HG02870 (cell line): ENCODE measurements around the gene CTIF.
"Not testable (repeated sequence)": the region's sequence is repeated elsewhere in the genome, so short reads cannot be mapped to it uniquely, and the experiment has no call there.

Experiments used
- ATAC-seq: cut with Tn5 transposase; IDR thresholded peaks from one replicate; pipeline ENCODE4 v1.9.1; 2021; ENCODE audit warnings: mild to moderate bottlenecking, moderate library complexity; ENCODE audit not compliant: unreplicated experiment

Gene CTIF

DNA sequence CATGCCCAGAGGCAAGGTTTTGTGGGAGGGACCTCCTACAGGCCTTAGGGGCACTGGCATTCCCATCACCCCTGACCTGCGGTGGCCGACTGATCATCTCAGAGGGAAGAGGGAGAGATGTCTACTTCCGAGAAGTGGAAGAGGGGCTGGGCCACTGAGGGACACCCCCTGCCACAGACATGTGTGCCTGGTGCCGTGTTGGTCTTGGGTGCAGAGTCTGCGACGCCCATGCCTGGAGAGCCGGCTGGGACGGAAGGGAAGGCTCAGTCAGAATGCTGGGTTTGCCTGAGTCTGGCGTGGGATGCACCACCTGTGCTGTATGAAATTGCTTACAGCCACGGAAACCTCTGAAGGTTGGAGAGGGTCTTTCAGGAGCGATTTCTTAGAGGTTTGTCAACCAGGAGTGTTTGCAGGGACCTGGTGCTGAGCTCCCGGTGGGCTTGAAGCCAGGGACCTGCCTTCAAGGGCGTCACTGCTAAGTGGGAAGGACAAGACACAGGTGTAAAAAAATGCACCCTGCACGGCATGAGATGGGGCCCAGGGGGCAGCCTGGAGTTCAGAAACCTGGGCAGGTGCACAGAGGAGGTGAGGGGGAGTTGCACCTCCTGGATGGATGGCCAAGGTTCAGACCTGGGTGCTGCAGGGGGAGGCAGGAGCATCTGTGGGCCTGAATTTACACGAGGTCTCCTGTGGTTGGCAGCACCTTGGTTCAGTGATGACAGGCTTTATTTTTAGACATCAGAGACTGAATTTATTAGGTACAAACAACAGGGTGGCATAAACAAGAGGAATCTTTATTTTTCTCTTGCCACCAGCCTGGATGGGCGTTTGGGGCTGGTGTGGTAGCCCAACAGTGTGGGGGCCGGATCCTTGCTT is 100.3 kb downstream of the CTIF start:
- no peak for ATAC-seq

DNA sequence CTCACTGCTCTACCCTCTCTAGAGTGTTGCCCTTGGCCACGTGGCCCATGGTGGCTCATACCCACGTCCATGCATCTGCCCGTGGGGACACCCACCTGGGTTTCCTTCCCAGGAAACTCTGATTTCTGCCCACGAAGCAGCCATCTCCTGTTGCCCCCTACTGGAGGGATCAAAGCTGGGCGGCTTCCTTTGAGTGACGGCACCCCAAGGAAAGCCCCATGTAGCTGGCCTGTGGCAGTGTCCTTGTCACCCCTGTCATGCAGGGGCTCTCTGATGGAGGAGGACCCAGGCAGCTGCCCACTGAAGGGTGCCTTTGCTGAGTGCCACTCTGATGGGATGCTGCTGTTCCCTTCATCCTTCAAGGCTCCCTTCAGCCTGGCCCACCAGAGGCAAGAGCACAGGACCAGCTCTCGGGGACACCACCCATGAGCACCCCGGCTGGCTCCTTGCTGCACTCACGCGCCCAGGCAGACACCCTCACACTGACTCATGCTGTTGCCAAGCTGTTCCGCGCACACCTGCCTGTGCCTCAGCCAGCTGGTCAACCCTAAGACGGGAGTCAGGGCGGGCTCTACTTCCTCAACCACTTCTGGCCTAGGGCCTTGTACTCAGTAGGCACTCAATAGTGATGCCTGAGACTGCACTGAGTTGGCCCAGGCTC is 101.1 kb downstream of the CTIF start:
- ATAC-seq = no peak

DNA sequence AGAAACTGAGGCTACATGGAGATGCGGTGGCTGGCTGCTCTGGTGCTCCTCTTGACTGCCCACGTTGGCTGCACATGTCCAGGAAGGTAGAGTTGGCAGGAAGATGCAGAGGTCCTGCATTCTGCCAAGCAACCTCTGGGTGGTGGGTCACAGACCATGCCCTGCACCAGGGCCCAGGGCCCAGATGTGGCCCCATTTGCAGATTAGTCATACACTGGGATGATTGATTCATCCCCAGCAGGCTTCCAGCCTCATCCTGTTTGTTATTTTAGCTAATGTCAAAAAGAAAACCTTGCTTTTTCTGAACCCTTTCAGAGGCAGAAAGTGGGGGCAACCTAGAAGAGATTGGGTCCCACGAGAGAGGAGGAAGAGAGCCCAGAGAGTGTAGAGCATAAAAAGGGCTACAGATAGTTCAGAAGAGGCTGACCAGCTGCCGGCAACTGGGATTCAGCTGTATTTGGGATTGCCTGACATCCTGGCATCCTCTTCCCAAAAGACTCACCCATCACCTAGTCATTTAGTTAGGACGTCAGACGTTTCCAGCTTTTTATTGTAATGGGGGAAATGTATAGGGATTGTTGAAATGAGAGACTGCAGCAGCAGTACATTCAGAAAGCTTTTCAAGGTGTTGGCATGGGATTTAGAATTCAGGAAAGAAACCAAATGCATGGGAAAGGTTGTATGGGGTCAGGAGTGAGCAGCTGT is 101.9 kb downstream of the CTIF start:
- no peak for ATAC-seq

DNA sequence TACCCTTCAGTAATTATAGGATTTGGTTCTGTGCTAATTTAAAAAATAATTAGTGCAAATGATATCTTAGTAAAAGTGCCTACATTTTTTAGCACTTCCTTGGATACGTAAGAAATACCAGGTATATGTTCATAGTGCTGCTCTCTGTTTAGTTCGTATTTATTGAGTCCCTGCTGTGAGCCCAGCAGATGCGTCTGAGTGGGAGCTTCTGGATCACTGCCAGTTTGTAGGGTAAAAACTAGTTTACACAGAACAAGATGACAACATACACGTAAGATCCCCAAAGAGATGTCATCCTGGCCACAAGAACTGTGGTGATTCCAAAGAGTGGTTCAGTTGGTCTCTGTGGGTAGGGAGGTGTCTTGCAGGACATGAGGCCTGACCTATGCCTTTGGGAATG is 103.2 kb downstream of the CTIF start:
- no peak for ATAC-seq

DNA sequence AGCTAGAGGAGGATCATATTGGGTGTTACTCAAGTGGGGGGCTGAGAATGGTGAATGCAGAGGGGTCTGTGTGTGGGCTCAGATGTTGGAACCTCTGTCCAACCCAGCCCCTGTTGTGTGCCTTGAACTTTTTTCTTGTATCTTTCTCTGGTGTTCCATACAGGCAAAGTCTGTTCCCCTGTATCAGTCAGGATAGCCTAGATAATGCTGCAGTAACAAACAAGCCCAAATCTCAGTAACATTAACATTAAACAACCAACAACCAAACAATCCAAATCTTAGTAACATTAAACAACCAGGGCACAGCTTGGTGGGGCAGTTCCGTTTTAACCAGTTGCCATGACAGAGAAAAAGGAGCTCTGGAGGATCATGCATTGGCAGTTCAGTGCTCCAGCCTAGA is 103.7 kb downstream of the CTIF start:
- no peak for ATAC-seq

DNA sequence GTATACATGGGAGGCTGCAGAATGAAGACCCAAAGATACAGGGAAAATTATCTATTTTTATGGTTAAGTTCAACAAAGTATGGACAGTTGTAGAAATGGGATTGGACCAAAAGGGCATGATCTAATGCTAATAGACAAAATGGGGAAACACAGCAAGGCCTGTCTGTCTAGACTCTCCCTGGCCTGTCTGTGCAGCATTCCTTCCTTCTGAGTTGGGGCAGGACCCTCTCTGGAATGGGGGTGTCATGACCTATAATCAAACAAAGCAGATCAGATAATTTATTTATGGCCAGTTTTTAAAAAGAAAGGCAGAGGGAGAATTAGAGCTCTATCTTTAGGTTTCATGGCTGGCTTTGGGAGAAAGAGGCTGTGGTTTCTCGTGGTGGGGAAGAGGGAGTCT is 104.4 kb downstream of the CTIF start:
- ATAC-seq = no peak

DNA sequence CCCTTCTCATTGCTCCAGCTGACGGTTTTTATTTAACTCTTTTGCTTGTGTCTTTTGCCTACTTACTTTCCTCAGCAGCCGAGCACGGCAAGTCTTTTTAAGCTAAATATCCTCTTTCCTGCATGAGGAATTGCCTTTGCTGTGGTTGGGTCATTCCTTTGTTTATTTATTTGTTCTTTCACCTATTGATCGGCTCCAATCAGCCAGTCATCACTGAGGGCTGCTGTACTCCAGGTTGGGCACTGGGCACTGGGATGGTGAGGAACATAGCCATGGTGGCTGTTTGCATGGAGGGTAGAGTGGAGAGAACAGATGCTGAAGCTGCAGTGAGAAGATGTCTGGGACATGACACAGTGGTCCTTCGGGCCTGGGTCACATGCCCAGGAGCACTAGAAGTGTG is 105.2 kb downstream of the CTIF start:
- ATAC-seq = no peak

DNA sequence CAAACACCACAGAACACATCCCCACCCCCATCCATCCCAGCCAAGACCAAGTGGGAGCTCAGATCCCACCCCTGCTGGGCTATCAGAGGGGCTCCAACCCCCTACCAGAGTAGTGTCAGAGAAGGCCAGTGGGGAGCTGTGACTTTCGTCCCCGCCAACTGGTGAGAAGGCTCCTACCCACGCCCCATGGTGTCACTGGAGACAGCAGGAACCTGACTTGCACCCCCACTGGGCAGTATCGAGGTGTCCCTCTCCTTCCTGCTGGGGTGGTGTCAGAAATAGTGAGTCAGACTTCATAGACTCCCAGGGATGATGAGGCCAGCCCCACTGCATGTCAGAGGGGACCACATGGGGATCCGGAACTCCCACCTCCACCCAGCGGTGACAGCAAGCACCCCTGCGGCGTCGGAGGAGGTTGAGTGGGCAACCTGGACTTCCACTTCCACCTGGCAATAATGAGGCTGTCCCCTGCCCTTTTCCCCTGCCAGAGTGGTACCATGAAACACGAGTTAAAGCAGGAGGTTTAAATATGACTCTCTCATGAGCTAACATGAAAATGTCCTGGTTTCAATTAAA is 106.7 kb downstream of the CTIF start:
- ATAC-seq = no peak

DNA sequence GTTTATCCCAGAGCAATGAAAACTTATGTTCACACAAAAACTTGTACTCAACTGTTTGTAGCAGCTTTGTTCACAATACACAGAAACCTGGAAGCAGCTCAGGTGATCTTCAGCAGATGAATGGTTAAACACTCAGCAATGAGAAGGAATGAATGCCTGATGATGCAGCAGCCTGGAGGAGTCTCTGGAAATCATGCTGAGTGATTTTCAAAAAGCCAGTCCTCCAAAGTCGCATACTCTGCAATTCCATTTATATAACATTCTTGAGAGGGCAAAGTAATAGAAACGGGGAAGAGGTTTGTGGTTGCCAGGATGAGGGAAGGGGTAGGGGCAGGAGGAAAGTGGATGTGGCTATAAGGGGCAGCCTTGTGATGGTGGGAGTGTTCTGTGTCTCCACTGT is 108.1 kb downstream of the CTIF start:
- ATAC-seq = no peak

DNA sequence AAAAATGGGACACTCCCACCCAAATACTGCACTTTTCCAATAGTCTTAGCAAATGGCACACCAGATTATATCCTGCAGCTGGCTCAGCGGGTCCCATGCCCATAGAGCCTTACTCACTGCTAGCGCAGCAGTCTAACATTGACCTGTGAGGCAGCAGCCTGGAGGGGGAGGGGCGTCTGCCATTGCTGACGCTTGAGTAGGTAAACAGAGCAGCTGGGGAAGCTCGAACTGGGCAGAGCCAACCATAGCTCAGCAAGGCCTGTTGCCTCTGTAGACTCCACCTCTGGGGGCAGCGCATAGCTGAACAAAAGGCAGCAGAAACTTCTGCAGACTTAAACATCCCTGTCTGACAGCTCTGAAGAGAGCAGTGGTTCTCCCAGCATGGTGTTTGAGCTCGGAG is 110.4 kb downstream of the CTIF start:
- ATAC-seq = no peak

DNA sequence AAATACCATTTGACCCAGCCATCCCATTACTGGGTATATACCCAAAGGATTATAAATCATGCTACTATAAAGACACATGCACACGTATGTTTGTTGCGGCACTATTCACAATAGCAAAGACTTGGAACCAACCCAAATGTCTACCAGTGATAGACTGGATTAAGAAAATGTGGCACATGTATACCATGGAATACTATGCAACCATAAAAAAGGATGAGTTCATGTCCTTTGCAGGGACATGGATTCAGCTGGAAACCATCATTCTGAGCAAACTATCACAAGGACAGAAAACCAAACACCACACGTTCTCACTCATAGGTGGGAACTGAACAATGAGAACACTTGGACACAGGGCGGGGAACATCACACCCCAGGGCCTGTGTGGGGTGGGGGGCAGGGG is 115.8 kb downstream of the CTIF start:
- not testable (repeated sequence) for ATAC-seq

DNA sequence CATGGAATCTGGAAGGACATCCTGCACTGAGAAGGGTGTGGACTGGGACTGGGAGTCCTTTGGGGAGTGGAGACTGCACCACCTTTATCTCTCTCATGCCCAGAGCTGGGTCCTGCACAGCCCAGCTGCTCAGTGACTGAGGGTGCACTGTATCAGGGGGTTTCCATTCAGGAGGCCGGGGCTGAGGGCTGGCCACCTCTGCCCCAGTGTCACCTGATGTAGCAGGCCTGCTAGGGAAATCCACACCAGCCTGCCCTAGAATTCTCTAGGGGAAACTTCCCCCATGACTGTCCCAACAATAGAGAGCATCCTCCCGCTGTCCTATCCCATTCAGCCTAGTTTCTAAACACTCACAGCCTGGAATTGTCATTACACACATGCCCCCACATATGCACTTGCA is 116.7 kb downstream of the CTIF start:
- no peak for ATAC-seq

DNA sequence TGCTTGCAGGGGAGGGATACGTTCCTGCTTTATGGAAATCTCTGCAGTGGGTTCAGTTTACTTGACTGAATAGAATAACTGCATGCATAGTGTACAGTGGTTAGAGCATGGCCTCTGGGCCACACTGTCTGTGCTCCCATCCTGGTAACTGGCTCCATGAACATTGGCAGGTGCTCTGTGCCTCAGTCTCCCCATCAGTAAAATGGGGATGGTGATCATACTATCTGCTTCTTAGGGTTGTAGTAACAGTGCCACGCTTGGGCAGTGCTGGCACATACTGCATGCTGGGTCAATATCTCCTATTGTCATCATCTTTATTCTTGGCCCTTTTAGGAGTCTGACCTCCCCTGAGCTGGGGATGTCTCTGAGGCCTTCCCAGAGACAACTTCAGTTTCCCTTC is 117.3 kb downstream of the CTIF start:
- no peak for ATAC-seq

DNA sequence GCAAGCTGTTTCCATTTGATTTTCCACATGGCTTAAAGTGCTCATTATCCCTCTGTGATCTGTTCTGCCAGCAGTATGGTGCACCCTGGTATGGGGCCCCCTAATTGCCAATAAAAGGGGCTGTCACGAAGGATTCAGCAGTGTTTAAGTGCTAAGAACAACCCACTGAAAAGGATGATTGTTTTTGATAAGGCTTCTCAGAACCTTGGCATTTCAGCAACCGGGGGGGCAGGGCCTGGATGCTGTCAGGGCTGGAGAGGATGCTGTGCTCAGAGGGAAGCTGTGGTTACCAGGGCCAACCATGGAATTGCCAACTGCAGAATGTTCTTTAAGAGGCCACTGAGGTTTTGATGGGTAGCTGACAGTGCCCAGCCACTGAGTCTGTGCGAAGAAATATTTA is 117.8 kb downstream of the CTIF start:
- ATAC-seq = no peak

DNA sequence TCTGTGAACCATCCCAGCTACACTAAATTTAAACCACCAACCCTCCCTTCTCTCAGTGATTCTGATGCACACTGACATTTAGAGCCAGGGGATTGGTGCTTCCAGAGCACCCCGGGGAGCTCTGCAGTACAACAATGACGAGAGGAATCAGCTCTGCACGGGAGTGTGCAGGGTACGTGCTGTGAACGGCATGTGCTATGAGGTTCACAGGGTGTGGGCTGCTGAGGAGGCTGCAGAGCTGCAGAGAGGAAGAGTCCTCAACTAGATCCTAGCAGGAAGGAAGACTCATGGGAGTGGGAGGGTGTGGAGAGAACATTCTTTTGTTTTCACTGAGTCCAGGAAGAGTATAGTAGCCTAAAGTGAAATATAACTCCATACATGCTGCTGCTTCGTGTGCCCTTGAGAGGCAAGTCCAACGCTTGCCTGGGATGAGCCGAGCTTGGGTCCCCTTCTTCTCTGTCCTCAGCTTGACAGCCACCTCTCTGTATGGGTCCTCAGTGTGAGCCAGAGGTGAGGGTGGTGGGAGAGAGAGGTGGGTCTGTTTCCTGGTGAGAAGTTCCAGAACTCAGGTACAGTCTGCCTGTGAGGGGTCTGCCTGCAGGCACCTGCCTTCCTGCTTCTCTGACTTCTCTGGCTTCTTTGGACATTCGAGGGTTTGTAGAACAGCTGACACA is 118.8 kb downstream of the CTIF start:
- ATAC-seq = no peak

DNA sequence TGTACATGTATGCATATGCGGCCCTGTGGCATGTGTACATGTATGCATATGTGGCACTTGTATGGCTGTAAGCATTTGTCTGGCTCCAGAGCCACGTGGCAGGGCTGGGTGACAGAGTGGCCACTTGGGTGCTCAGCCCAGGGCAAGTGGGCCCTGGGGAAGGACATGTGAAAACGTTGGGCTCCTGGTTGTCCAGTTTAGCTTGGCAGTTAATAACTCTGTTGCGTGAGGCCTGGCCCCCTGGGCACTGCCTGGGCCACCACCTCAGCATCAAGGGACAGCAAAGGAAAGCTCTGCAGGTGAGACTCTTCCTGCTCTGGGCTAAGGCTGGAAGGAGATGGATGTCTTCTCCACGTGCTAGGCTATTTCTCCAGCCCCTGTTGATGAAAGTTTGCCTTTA is 119.9 kb downstream of the CTIF start:
- no peak for ATAC-seq

DNA sequence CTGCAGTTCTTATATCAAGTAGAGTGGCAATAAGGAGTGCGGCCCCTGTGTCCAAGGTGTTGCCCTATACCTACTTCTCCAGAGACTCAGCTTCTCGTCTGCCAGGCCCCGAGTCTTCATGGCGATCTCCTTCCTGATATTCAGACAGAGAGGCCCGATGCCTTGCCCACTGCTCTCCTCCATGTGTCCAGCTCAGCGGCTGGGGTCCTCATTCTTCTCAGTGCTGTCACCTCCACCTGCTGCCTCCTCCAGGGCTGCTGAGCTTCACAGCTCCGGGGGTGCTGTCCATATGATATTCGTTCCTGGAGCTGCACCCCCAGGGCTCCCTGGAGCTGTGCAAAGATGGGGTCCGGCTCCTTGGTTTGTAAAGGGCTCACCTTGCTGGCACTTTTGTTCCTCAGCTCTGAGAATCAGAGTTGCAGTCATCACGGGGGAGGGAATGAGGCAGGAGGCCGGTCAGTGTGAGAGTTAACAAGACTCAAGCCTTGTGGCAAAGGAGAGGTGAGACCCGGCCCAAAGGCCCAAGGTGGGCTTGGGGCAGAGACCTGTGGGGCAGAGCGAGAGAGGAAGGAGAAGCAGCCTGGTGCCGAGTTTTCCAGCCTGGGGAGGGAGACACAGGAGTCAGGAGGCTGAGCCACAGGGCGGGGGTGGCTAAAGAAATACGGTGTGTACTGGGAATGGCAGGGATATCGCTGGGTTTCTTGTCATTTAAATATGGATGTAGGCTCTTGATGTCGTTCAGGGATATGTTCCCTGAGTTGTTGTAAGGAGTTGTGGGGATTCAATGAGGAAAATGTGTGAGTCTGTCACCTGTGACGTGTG is 120.6 kb downstream of the CTIF start:
- ATAC-seq = no peak

DNA sequence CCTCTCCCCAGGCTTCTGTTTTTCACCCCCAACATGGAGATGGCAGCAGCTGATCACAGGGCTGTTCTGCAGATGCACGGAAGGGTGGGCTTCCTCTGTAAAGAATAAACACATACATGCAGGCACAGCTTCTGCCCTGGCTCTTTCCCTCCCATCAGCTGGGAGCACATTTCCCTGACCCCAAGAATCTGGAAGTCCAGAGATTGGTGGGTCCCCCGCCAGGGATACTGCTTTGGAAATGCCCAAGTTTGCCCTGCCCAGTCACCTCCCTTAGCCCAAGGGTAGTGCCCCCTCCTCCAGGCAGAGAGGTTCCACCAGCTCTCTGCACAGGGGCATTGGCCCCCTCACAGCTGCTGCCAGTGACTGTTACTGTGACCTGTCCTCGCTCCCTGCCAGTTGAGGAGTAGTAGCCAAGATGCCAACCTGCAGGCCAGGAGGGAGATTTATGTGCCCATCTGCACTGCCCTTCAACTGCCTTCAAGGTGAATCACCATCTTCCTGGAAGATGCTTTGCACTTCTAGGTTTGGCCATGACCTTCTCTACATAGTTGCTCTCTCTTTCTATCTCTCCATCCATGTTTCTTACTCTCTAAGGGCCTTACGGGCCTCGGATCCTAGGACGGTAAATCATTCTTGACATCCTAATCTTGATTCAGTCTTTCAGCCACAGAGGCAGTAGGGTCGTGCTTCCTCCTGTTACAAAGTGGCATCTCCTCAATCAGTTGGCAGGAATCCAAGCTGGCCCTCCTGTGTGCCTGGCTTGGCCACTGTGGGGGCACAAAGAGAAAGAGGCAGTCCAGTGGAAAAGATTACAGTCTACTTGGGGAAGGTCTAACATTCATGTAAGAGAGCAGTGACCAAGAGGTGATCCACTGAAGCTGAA is 121.8 kb downstream of the CTIF start:
- ATAC-seq = no peak

DNA sequence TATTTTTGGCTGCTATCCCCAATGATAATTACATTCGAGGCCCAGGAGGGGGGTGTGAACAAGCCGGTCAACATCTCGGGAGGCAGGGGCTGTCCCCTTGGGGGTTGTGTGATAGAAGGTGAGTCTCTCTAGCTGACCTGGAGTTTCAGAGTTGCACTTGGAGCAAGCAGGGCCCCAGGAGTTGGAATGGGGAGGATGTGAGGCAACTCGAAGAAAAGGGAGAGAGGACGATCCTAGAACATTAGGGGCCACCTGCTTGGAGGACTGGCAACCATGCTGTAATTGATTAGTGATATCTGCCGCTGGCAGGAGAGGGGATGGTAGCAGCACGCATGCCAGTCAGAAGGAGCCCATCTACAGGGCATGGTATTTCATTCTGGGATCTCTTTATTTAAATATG is 122.6 kb downstream of the CTIF start:
- ATAC-seq = no peak
